GM13977 (cell line): Measurements from ENCODE around the gene HHIP.

ENCODE experiments used
- DNase-seq: peaks from one replicate; pipeline ENCODE4 v3.0.0; 2012; ENCODE audit warnings: low spot score
- CTCF ChIP-seq: IDR thresholded peaks from 2 replicates; pipeline ENCODE4 v1.5.1; 2012; ENCODE audit warnings: mild to moderate bottlenecking, control low read depth; ENCODE audit not compliant: insufficient read depth; ENCODE audit errors: extremely low read depth, missing control alignments
- in situ Hi-C: fragments of 300-500 bp; cut with MboI; formaldehyde crosslinking; loops from one replicate; pipeline ENCODE4 v1.12.0; 2022; ENCODE audit warnings: low sequenced_read_pairs, low pct_unique_long_range_greater_than_20kb, mixed read lengths, inconsistent platforms; ENCODE audit not compliant: unreplicated experiment

HHIP gene

DNA sequence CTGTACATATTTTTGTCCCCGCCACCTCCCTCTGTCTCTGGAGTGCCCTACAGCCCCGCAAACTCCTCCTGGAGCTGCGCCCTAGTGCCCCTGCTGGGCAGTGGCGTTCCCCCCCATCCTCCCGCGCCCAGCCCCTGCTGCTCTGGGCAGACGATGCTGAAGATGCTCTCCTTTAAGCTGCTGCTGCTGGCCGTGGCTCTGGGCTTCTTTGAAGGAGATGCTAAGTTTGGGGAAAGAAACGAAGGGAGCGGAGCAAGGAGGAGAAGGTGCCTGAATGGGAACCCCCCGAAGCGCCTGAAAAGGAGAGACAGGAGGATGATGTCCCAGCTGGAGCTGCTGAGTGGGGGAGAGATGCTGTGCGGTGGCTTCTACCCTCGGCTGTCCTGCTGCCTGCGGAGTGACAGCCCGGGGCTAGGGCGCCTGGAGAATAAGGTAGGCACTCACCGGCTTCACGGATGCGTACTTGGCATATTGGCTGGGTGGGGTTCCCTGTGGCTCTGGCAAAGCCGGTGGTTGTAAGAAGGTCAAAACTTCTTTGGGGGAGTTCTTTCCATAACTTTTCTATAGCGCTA is 653 bp downstream of the HHIP start:
- TF ChIP-seq CTCF = no peak
- in situ Hi-C loops = no loop called here
- peak; percentile 39 for DNase-seq

DNA sequence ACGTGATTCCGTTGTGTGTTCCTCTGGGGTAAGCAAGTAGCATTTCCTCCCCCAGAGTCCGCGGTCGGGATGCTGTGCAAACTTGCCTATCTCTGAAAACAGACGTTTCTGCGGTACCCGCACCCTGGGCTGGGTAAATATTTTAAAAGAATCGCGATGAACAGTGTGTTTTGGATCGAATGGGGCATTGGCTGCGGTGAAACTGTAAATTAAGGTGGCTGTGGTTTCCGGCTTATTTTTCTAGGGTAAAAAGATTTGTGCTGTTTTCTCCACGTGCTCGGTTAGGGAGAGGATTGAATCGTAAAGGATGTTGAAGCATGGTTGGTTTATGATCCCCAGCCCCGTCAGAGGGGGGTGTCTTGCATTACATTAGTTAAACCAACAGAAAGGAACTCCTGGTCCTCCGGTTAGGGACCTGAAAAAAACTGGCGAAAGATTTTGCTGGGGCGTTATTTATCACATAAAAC is 1.2 kb downstream of the HHIP start:
- DNase-seq = peak; percentile 15
- in situ Hi-C loops = no loop called here

GRCh38 chr4:144647590-144647989 is 1.6 kb downstream of the HHIP start:
- TF ChIP-seq CTCF = no peak
- in situ Hi-C loops = no loop called here

More for the DNA sequence above, 1.2 kb downstream of the HHIP start:
- TF ChIP-seq CTCF = no peak

DNA sequence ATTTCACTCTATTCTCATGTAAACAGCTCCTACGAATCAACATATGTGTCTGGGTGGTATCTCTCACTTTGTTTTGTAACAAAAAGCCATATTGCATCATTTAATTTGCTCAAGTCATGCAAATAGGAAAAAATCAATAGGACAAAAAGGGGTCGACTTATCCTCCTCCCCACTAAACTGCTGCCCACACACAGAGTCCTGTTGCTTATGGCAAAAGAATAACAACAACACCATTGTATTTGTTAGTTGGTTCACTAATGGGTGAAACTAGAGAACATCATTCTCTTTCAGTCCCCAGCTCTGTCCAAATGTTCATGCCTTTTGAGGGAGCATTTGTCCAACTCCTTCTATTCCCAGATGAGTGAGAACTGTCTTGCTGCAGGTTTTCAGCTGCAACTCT is 2.1 kb downstream of the HHIP start:
- no peak for DNase-seq
- no peak for TF ChIP-seq CTCF
- in situ Hi-C loops = no loop called here

More at GRCh38 chr4:144647590-144647989, 1.6 kb downstream of the HHIP start:
- no peak for DNase-seq

- no peak for TF ChIP-seq CTCF
- no peak for DNase-seq
- in situ Hi-C loops = no loop called here
Measured at GRCh38 chr4:144649646-144650045, 3.7 kb downstream of the HHIP start.

GRCh38 chr4:144650311-144651005 is 4.5 kb downstream of the HHIP start:
- no peak for TF ChIP-seq CTCF
- DNase-seq = no peak
- in situ Hi-C loops = no loop called here
